ENCODE data around the gene SFMBT1. TPM values are rescaled to one million over a fixed set of nuclear protein-coding genes. Genes with fewer than 3 reads are reported as not detected.

The SFMBT1 gene
- total RNA-seq, 2 donors from 2014 or later, result 7.4 to 13.5 TPM

- Histone ChIP-seq H3K27ac (no peak overlapping the region), H3K36me3 (no peaks in the 10 kb centered on the region), H3K9me3 (no peaks in the 10 kb centered on the region), H3K27me3 (replicated peaks; ENCODE audit: insufficient read depth) (no peaks in the 10 kb centered on the region), H3K4me3 (no peak overlapping the region), H3K4me1 (ENCODE audit: control insufficient read depth in 1 of 2, low read depth in 2 of 2) (no peaks in the 10 kb centered on the region)
- ATAC-seq (ENCODE audit: insufficient number of reproducible peaks, low FRiP score, low read depth) (no peak), DNase-seq (ENCODE audit: low spot score) (no peak)
- TF ChIP-seq CTCF (IDR thresholded peaks at IDR 0.05), result no peak
These were observed 67.6 kb downstream of the SFMBT1 start for GRCh38 chr3:52978109-52978754.

- no peaks in the 10 kb centered on the region for H3K27me3 ChIP-seq (replicated peaks; ENCODE audit: insufficient read depth)
- H3K4me1 ChIP-seq (ENCODE audit: control insufficient read depth in 1 of 2, low read depth in 2 of 2), result no peaks in the 10 kb centered on the region
- peaks cover 3% of the 10 kb centered on the region for H3K36me3 ChIP-seq
- no peak overlapping the region for H3K27ac ChIP-seq
- DNase-seq (ENCODE audit: low spot score), result no peak
- ATAC-seq (ENCODE audit: insufficient number of reproducible peaks, low FRiP score, low read depth), result no peak
- no peak for TF ChIP-seq CTCF (IDR thresholded peaks at IDR 0.05)
- H3K9me3 ChIP-seq, result no peaks in the 10 kb centered on the region
- H3K4me3 ChIP-seq, result no peak overlapping the region
These were observed 72.1 kb downstream of the SFMBT1 start for GRCh38 chr3:52973806-52974205.

DNA sequence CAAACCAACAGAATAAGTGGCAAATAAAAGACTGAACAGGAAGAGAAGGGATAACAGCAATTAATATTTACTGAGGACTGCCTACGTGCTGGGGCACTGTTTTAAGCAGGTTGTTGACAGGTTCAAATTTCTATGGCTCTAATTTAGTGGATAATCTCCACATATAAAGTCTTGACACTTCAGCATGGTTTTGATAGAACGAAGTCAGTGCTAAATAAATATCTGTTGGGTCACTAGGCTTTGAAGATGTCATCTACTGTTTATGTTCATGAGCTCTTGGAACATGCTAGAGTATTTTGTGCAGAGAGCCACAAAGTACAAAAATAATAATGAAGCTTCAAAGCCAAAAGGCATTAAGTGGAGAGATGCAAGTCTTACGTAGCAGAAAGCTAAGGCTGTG is 74.0 kb downstream of the SFMBT1 start:
- ATAC-seq (ENCODE audit: insufficient number of reproducible peaks, low FRiP score, low read depth) (no peak), DNase-seq (ENCODE audit: low spot score) (no peak)
- no peaks in the 10 kb centered on the region for H3K4me1 ChIP-seq (ENCODE audit: control insufficient read depth in 1 of 2, low read depth in 2 of 2)
- H3K27me3 ChIP-seq (replicated peaks; ENCODE audit: insufficient read depth), result no peaks in the 10 kb centered on the region
- H3K27ac ChIP-seq, result no peak overlapping the region
- H3K4me3 ChIP-seq, result no peak overlapping the region
- no peaks in the 10 kb centered on the region for H3K9me3 ChIP-seq
- peaks cover 5% of the 10 kb centered on the region for H3K36me3 ChIP-seq
- no peak for TF ChIP-seq CTCF (IDR thresholded peaks at IDR 0.05)

DNA sequence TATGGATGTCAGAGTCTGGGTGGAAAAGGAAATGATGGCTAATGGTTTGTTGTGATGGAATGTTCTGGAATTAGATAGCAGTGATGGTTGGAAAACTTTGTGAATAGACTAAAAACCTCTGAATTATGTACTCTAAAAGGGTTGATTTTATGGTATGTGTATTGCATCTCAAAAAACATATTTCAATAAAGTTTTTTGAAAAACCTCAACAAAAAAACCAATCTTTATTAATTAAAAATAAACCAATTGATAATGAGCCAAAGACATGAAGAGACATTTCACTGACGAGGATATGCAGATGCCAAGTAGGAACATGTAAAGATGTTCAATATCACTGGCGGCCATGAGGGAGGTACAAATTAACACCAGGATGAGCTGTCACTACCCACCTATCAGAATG is 78.5 kb downstream of the SFMBT1 start:
- Histone ChIP-seq H3K27me3 (replicated peaks; ENCODE audit: insufficient read depth) (no peaks in the 10 kb centered on the region), H3K4me1 (ENCODE audit: control insufficient read depth in 1 of 2, low read depth in 2 of 2) (no peaks in the 10 kb centered on the region), H3K9me3 (no peaks in the 10 kb centered on the region), H3K27ac (no peak overlapping the region), H3K4me3 (no peak overlapping the region), H3K36me3 (peaks cover 5% of the 10 kb centered on the region)
- no peak for TF ChIP-seq CTCF (IDR thresholded peaks at IDR 0.05)
- ATAC-seq (ENCODE audit: insufficient number of reproducible peaks, low FRiP score, low read depth) (no peak), DNase-seq (ENCODE audit: low spot score) (no peak)

DNA sequence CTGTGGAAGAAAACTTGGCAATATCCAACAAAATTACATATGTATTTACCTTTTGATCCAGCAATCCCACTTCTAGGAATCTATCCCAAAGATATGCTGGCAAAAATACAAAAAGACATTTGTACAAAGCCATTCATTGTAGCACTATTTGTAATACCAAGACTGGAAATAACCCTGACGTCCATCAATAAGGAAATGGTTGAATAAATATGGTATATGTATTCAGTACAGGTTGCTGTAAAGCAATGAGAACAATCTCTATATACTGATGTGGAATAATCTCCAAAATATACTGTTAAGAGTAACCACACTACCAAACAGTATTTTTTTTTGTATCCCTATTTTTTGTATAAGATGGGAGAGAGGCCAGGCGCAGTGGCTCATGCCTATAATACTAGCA is 83.7 kb downstream of the SFMBT1 start:
- no peaks in the 10 kb centered on the region for H3K27me3 ChIP-seq (replicated peaks; ENCODE audit: insufficient read depth)
- no peak for DNase-seq (ENCODE audit: low spot score)
- no peaks in the 10 kb centered on the region for H3K36me3 ChIP-seq
- no peaks in the 10 kb centered on the region for H3K4me1 ChIP-seq (ENCODE audit: control insufficient read depth in 1 of 2, low read depth in 2 of 2)
- no peaks in the 10 kb centered on the region for H3K9me3 ChIP-seq
- H3K4me3 ChIP-seq, result no peak overlapping the region
- ATAC-seq (ENCODE audit: insufficient number of reproducible peaks, low FRiP score, low read depth), result no peak
- TF ChIP-seq CTCF (IDR thresholded peaks at IDR 0.05), result no peak
- H3K27ac ChIP-seq, result no peak overlapping the region
